Mammary epithelial cell (primary cell): ENCODE data around the gene SLC36A2.

Source experiments
- CTCF ChIP-seq, 2 donors: IDR thresholded peaks in 1 of 2; conservative IDR thresholded peaks in 1 of 2; 2 replicates each; pipeline ENCODE4 v1.5.1; 2011 to 2012; ENCODE audit warnings: inconsistent platforms in 2 of 2, low read length in 2 of 2, mild to moderate bottlenecking in 2 of 2, control low read depth in 1 of 2, low read depth in 1 of 2; ENCODE audit not compliant: insufficient read depth in 1 of 2; ENCODE audit errors: extremely low read depth in 1 of 2
- EZH2 ChIP-seq: IDR thresholded peaks from 2 replicates; pipeline ENCODE4 v1.6.1; 2012; ENCODE audit warnings: low read length, inconsistent platforms, borderline replicate concordance

GRCh38 chr5:151313357-151313756 lies 34.0 kb downstream of the SLC36A2 start:
- TF ChIP-seq EZH2 (no peak), CTCF (conservative IDR thresholded peaks at IDR 0.05 in 1 of 2, IDR thresholded peaks at IDR 0.05 in 1 of 2; ENCODE audit: extremely low read depth in 1 of 2, insufficient read depth in 1 of 2, low read depth in 1 of 2, low read length in 2 of 2) (no peak)
